HEK293 (cell line): ENCODE results near the gene CORO1C.

Experiments
- KLF1 ChIP-seq: fragments of 450-650 bp; formaldehyde crosslinking; IDR thresholded peaks from 2 replicates; pipeline ENCODE4 v1.5.1; 2016; ENCODE audit warnings: missing biosample characterization, missing genetic modification characterization
- OSR2 ChIP-seq: fragments of 450-650 bp; formaldehyde crosslinking; IDR thresholded peaks from 2 replicates; pipeline ENCODE4 v1.5.1; 2016; ENCODE audit warnings: missing biosample characterization, missing genetic modification characterization
- TCF7L2 ChIP-seq: IDR thresholded peaks from 2 replicates; pipeline ENCODE4 v1.6.1; 2011; ENCODE audit warnings: low read depth, mild to moderate bottlenecking, inconsistent platforms, low read length, moderate library complexity, borderline replicate concordance
- ZBTB7A ChIP-seq: fragments of 450-650 bp; formaldehyde crosslinking; IDR thresholded peaks from 2 replicates; pipeline ENCODE4 v1.5.1; 2016; ENCODE audit warnings: low read depth, missing biosample characterization, missing genetic modification characterization
- ZNF324 ChIP-seq: fragments of 450-650 bp; formaldehyde crosslinking; IDR thresholded peaks from 2 replicates; pipeline ENCODE4 v1.5.1; 2016; ENCODE audit warnings: missing biosample characterization, missing genetic modification characterization
- ZNF366 ChIP-seq: fragments of 450-650 bp; formaldehyde crosslinking; conservative IDR thresholded peaks from 2 replicates; pipeline ENCODE4 v1.5.1; 2016; ENCODE audit warnings: missing biosample characterization, missing genetic modification characterization
- ZNF423 ChIP-seq: fragments of 450-650 bp; formaldehyde crosslinking; IDR thresholded peaks from 2 replicates; pipeline ENCODE4 v1.5.1; 2016; ENCODE audit warnings: missing biosample characterization, missing genetic modification characterization
- ZNF501 ChIP-seq: fragments of 450-650 bp; formaldehyde crosslinking; IDR thresholded peaks from 2 replicates; pipeline ENCODE4 v1.5.1; 2016; ENCODE audit warnings: missing biosample characterization, missing genetic modification characterization
- ZNF530 ChIP-seq: fragments of 450-650 bp; formaldehyde crosslinking; IDR thresholded peaks from 2 replicates; pipeline ENCODE4 v1.5.1; 2016; ENCODE audit warnings: low read depth, missing biosample characterization, missing genetic modification characterization
- ZNF660 ChIP-seq: fragments of 450-650 bp; IDR thresholded peaks from 2 replicates; pipeline ENCODE4 v1.5.1; 2018; ENCODE audit warnings: missing biosample characterization, mild to moderate bottlenecking, missing genetic modification characterization
- TF ChIP-seq, protein P1 (sequence below): fragments of 450-650 bp; formaldehyde crosslinking; IDR thresholded peaks from 2 replicates; pipeline ENCODE4 v1.5.1; 2016; ENCODE audit warnings: missing biosample characterization, missing genetic modification characterization
- TF ChIP-seq, protein P2 (sequence below): fragments of 450-650 bp; formaldehyde crosslinking; IDR thresholded peaks from 2 replicates; pipeline ENCODE4 v1.5.1; 2016; ENCODE audit warnings: missing biosample characterization, missing genetic modification characterization
- TF ChIP-seq, protein P3 (sequence below): fragments of 450-650 bp; formaldehyde crosslinking; IDR thresholded peaks from 2 replicates; pipeline ENCODE4 v1.5.1; 2016; ENCODE audit warnings: missing biosample characterization, missing genetic modification characterization

DNA sequence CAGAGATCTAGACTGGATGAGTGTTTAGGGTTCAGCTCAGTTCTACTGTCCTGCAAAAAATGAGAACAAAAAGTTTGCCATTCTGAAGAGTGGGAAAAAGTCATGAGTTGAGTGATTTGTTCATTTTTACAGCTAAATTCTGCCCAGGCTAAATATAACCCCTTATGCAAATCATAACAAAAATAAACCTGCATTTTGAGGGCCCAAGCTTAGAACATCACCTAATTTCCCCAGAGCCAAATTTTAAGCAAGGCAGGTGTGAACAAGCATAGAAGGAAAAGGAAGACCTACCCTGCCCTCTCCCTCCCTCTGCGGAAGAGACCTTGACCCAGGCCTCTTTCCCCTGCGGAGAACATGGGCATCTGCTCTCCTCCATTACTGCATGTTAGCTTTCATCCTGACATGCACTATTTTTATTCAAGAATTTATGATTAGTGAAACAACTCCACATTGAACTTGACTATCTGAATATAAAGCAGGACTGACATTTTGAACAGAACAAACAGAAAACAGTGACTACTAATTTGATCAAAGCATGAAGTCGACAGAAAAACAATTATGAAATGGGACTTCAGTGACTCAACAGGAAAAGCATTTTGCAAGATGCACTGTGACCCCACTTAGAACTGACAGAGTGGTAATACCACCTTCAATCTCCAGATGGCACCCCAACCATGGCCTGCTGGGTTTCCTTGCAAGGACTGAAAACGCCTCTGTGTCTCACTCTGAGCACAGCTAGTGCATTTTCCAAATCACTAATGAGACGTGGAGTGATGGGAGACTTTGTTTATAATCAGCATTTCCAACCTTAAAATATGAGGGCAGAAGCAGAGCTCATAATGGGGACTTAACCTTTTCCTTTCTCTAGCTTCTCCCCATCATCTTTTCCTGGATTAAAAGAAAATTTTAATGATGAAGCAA lies 66.7 kb downstream of the CORO1C start:
- TF ChIP-seq, protein P1, sequence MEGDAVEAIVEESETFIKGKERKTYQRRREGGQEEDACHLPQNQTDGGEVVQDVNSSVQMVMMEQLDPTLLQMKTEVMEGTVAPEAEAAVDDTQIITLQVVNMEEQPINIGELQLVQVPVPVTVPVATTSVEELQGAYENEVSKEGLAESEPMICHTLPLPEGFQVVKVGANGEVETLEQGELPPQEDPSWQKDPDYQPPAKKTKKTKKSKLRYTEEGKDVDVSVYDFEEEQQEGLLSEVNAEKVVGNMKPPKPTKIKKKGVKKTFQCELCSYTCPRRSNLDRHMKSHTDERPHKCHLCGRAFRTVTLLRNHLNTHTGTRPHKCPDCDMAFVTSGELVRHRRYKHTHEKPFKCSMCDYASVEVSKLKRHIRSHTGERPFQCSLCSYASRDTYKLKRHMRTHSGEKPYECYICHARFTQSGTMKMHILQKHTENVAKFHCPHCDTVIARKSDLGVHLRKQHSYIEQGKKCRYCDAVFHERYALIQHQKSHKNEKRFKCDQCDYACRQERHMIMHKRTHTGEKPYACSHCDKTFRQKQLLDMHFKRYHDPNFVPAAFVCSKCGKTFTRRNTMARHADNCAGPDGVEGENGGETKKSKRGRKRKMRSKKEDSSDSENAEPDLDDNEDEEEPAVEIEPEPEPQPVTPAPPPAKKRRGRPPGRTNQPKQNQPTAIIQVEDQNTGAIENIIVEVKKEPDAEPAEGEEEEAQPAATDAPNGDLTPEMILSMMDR (tag by site-specific recombination), result peak; percentile 70
- TF ChIP-seq TCF7L2 (no peak), ZNF324 (0 out of 2 replicates have a peak, but pooled peaks have one; percentile 50), KLF1 (tag by site-specific recombination) (no peak), ZNF423 (tag by site-specific recombination) (no peak), ZNF366 (peak; percentile 33; the same call in 1 of the 2 replicates), OSR2 (no peak), ZNF660 (peak; percentile 85), ZNF501 (tag by site-specific recombination) (no peak), ZBTB7A (no peak), ZNF530 (tag by site-specific recombination) (no peak)
- TF ChIP-seq, protein P2, sequence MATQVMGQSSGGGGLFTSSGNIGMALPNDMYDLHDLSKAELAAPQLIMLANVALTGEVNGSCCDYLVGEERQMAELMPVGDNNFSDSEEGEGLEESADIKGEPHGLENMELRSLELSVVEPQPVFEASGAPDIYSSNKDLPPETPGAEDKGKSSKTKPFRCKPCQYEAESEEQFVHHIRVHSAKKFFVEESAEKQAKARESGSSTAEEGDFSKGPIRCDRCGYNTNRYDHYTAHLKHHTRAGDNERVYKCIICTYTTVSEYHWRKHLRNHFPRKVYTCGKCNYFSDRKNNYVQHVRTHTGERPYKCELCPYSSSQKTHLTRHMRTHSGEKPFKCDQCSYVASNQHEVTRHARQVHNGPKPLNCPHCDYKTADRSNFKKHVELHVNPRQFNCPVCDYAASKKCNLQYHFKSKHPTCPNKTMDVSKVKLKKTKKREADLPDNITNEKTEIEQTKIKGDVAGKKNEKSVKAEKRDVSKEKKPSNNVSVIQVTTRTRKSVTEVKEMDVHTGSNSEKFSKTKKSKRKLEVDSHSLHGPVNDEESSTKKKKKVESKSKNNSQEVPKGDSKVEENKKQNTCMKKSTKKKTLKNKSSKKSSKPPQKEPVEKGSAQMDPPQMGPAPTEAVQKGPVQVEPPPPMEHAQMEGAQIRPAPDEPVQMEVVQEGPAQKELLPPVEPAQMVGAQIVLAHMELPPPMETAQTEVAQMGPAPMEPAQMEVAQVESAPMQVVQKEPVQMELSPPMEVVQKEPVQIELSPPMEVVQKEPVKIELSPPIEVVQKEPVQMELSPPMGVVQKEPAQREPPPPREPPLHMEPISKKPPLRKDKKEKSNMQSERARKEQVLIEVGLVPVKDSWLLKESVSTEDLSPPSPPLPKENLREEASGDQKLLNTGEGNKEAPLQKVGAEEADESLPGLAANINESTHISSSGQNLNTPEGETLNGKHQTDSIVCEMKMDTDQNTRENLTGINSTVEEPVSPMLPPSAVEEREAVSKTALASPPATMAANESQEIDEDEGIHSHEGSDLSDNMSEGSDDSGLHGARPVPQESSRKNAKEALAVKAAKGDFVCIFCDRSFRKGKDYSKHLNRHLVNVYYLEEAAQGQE (tag by site-specific recombination), result no peak
- TF ChIP-seq, protein P3, sequence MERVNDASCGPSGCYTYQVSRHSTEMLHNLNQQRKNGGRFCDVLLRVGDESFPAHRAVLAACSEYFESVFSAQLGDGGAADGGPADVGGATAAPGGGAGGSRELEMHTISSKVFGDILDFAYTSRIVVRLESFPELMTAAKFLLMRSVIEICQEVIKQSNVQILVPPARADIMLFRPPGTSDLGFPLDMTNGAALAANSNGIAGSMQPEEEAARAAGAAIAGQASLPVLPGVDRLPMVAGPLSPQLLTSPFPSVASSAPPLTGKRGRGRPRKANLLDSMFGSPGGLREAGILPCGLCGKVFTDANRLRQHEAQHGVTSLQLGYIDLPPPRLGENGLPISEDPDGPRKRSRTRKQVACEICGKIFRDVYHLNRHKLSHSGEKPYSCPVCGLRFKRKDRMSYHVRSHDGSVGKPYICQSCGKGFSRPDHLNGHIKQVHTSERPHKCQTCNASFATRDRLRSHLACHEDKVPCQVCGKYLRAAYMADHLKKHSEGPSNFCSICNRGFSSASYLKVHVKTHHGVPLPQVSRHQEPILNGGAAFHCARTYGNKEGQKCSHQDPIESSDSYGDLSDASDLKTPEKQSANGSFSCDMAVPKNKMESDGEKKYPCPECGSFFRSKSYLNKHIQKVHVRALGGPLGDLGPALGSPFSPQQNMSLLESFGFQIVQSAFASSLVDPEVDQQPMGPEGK, result no peak
